GM23338 (cell line): ENCODE results near the gene KAT2B. TPM values are rescaled to one million over a fixed set of nuclear protein-coding genes. Genes with fewer than 3 reads are reported as not detected.

ENCODE experiments used
- ATAC-seq: fragments of 200-7000 bp; cut with Tn5 transposase; 3 replicates; pipeline ENCODE4 v1.9.1; 2020
- DNase-seq: peaks from one replicate; pipeline ENCODE4 v3.0.0-alpha.2; 2015; ENCODE audit warnings: low spot score
- H2AFZ ChIP-seq: fragments of 200-600 bp; sonication (generic); 2 replicates; pipeline ENCODE4 v1.8.0; 2016; ENCODE audit warnings: antibody characterized with exemption, mild to moderate bottlenecking, moderate library complexity
- H3F3A ChIP-seq: fragments of 200-600 bp; sonication (generic); replicated peaks from 2 replicates; pipeline ENCODE4 v1.8.0; 2017; ENCODE audit warnings: antibody characterized with exemption, mixed run types, low read depth
- H3K27ac ChIP-seq: fragments of 200-600 bp; sonication (generic); 2 replicates; pipeline ENCODE4 v1.6.1; 2016; ENCODE audit warnings: low read depth
- H3K27me3 ChIP-seq: fragments of 200-600 bp; sonication (generic); 2 replicates; pipeline ENCODE4 v1.8.0; 2016; ENCODE audit warnings: mild to moderate bottlenecking, mixed run types, moderate library complexity; ENCODE audit not compliant: insufficient read depth
- H3K36me3 ChIP-seq: fragments of 200-600 bp; sonication (generic); 2 replicates; pipeline ENCODE4 v1.8.0; 2016; ENCODE audit warnings: mild to moderate bottlenecking; ENCODE audit not compliant: insufficient read depth
- H3K4me1 ChIP-seq: fragments of 200-600 bp; sonication (generic); 2 replicates; pipeline ENCODE4 v1.8.0; 2016; ENCODE audit warnings: mild to moderate bottlenecking, moderate library complexity; ENCODE audit not compliant: insufficient read depth
- H3K4me2 ChIP-seq: fragments of 200-600 bp; sonication (generic); 2 replicates; pipeline ENCODE4 v1.7.1; 2017; ENCODE audit warnings: mixed run types
- H3K4me3 ChIP-seq: fragments of 200-600 bp; sonication (generic); 2 replicates; pipeline ENCODE4 v1.6.1; 2016; ENCODE audit warnings: mixed run types
- H3K79me2 ChIP-seq: fragments of 200-600 bp; sonication (generic); replicated peaks from 2 replicates; pipeline ENCODE4 v1.8.0; 2017; ENCODE audit warnings: mild to moderate bottlenecking; ENCODE audit not compliant: insufficient read depth
- H3K9me2 ChIP-seq: fragments of 200-600 bp; sonication (generic); 2 replicates; pipeline ENCODE4 v1.8.0; 2017; ENCODE audit not compliant: insufficient read depth
- H4K20me1 ChIP-seq: fragments of 200-600 bp; sonication (generic); replicated peaks from 2 replicates; pipeline ENCODE4 v1.8.0; 2017; ENCODE audit warnings: mild to moderate bottlenecking; ENCODE audit not compliant: insufficient read depth
- H3K27ac Mint-ChIP-seq: 2 replicates; pipeline ENCODE4 v1.8.0; 2020; ENCODE audit warnings: inconsistent platforms, mild to moderate bottlenecking, moderate library complexity, mixed read lengths
- H3K27me3 Mint-ChIP-seq: 3 replicates; pipeline ENCODE4 v1.8.0; 2022; ENCODE audit warnings: low read depth, mild to moderate bottlenecking, moderate library complexity, mixed read lengths, inconsistent platforms; ENCODE audit not compliant: insufficient read depth, poor library complexity
- H3K36me3 Mint-ChIP-seq: 3 replicates; pipeline ENCODE4 v1.8.0; 2021; ENCODE audit warnings: low read depth, mild to moderate bottlenecking, inconsistent platforms, moderate library complexity, mixed read lengths
- H3K4me1 Mint-ChIP-seq: 3 replicates; pipeline ENCODE4 v1.8.0; 2020; ENCODE audit warnings: mild to moderate bottlenecking, inconsistent platforms, mixed read lengths
- H3K4me3 Mint-ChIP-seq: 3 replicates; pipeline ENCODE4 v1.8.0; 2021; ENCODE audit warnings: moderate library complexity, mild to moderate bottlenecking, inconsistent platforms, mixed read lengths
- H3K9me3 Mint-ChIP-seq: 3 replicates; pipeline ENCODE4 v1.8.0; 2020; ENCODE audit warnings: moderate library complexity, mild to moderate bottlenecking, inconsistent platforms, mixed read lengths
- CREB1 ChIP-seq: fragments of 250-450 bp; sonication (Bioruptor Pico); IDR thresholded peaks from 2 replicates; pipeline ENCODE4 v1.5.0; 2020; ENCODE audit warnings: low read depth, mild to moderate bottlenecking, moderate library complexity
- ETS1 ChIP-seq: IDR thresholded peaks from 2 replicates; pipeline ENCODE4 v1.6.1; 2016; ENCODE audit warnings: antibody characterized with exemption
- EZH2 ChIP-seq: fragments of 200-600 bp; sonication (generic); IDR thresholded peaks from one replicate; pipeline ENCODE4 v1.8.0; 2017; ENCODE audit warnings: antibody characterized with exemption, mild to moderate bottlenecking, low read depth; ENCODE audit not compliant: unreplicated experiment
- EZH2phosphoT487 ChIP-seq: fragments of 200-600 bp; sonication (generic); IDR thresholded peaks from one replicate; pipeline ENCODE4 v1.8.1; 2018; ENCODE audit warnings: antibody characterized with exemption; ENCODE audit not compliant: unreplicated experiment
- JUNB ChIP-seq: IDR thresholded peaks from one replicate; pipeline ENCODE4 v1.6.1; 2016; ENCODE audit warnings: antibody characterized with exemption; ENCODE audit not compliant: unreplicated experiment
- NANOG ChIP-seq: IDR thresholded peaks from 2 replicates; pipeline ENCODE4 v1.6.1; 2016; ENCODE audit warnings: antibody characterized with exemption, borderline replicate concordance
- POLR2AphosphoS5 ChIP-seq: IDR thresholded peaks from 2 replicates; pipeline ENCODE4 v1.6.1; 2016; ENCODE audit warnings: antibody characterized with exemption, low read depth
- STAT1 ChIP-seq: IDR thresholded peaks from one replicate; pipeline ENCODE4 v1.6.1; 2016; ENCODE audit warnings: antibody characterized with exemption; ENCODE audit not compliant: unreplicated experiment
- ZNF114 ChIP-seq: fragments of 250-450 bp; sonication (Bioruptor Pico); IDR thresholded peaks from 2 replicates; pipeline ENCODE4 v1.5.0; 2020; ENCODE audit warnings: mild to moderate bottlenecking, moderate library complexity
- ZNF331 ChIP-seq: fragments of 250-450 bp; sonication (Bioruptor Pico); IDR thresholded peaks from 2 replicates; pipeline ENCODE4 v1.5.0; 2020; ENCODE audit warnings: low read depth, mild to moderate bottlenecking, moderate library complexity
- ZNF462 ChIP-seq: fragments of 250-450 bp; sonication (Bioruptor Pico); IDR thresholded peaks from 2 replicates; pipeline ENCODE4 v1.5.0; 2020; ENCODE audit warnings: mild to moderate bottlenecking, moderate library complexity
- polyA plus RNA-seq: library from polyadenylated mRNA; unstranded; fragments of >200 nt; fragmentation: Nextera tagmentation; extraction: Ambion mirVana; gene quantifications from 2 replicates; pipeline ENCODE4 v1.2.1, GENCODE V29; 2016
- total RNA-seq: library from RNA; depleted of rRNA; stranded (reverse); fragments of >200 nt; shearing (Covaris generic); gene quantifications from 2 replicates; pipeline ENCODE4 v1.2.3, GENCODE V29; 2014
- TF ChIP-seq, protein P1 (sequence below): IDR thresholded peaks from one replicate; pipeline ENCODE4 v1.6.1; 2018; ENCODE audit warnings: antibody characterized with exemption; ENCODE audit not compliant: unreplicated experiment
- TF ChIP-seq, protein P2 (sequence below), 2 experiments: fragments of 200-600 bp in 1 of 2; sonication (generic) in 1 of 2; conservative IDR thresholded peaks; 2 replicates each; pipeline versions ENCODE4 v1.5.1 to v1.6.1; 2016 to 2017; ENCODE audit warnings: antibody characterized with exemption in 2 of 2, low read depth in 2 of 2, mild to moderate bottlenecking in 2 of 2, moderate library complexity in 1 of 2

KAT2B gene
- total and polyA plus RNA-seq, 2 experiments from 2014 or later = 1.3 to 4.4 TPM

- H3K4me3 Mint-ChIP-seq = no peak overlapping the region
- Histone ChIP-seq H3K9me2 (no peaks in the 10 kb centered on the region), H3K27ac (no peak overlapping the region), H2AFZ (no peak overlapping the region), H3K27me3 (no peaks in the 10 kb centered on the region), H4K20me1 (no peaks in the 10 kb centered on the region), H3K4me1 (0 out of 2 replicates have a peak, but pooled peaks cover 2% of the 10 kb centered on the region), H3K79me2 (no peaks in the 10 kb centered on the region), H3K36me3 (no peaks in the 10 kb centered on the region), H3K4me3 (no peak overlapping the region), H3K4me2 (no peak overlapping the region), H3F3A (no peaks in the 10 kb centered on the region)
- H3K27ac Mint-ChIP-seq = no peak overlapping the region
- no peaks in the 10 kb centered on the region for H3K9me3 Mint-ChIP-seq
- ATAC-seq = no peak
- H3K27me3 Mint-ChIP-seq = no peaks in the 10 kb centered on the region
- H3K36me3 Mint-ChIP-seq = no peaks in the 10 kb centered on the region
- TF ChIP-seq CREB1 (CRISPR knock-in tag) = no peak
- TF ChIP-seq ZNF462 (CRISPR knock-in tag) = no peak
- TF ChIP-seq ETS1 = no peak
- TF ChIP-seq POLR2AphosphoS5 = no peak
- TF ChIP-seq, protein P1, sequence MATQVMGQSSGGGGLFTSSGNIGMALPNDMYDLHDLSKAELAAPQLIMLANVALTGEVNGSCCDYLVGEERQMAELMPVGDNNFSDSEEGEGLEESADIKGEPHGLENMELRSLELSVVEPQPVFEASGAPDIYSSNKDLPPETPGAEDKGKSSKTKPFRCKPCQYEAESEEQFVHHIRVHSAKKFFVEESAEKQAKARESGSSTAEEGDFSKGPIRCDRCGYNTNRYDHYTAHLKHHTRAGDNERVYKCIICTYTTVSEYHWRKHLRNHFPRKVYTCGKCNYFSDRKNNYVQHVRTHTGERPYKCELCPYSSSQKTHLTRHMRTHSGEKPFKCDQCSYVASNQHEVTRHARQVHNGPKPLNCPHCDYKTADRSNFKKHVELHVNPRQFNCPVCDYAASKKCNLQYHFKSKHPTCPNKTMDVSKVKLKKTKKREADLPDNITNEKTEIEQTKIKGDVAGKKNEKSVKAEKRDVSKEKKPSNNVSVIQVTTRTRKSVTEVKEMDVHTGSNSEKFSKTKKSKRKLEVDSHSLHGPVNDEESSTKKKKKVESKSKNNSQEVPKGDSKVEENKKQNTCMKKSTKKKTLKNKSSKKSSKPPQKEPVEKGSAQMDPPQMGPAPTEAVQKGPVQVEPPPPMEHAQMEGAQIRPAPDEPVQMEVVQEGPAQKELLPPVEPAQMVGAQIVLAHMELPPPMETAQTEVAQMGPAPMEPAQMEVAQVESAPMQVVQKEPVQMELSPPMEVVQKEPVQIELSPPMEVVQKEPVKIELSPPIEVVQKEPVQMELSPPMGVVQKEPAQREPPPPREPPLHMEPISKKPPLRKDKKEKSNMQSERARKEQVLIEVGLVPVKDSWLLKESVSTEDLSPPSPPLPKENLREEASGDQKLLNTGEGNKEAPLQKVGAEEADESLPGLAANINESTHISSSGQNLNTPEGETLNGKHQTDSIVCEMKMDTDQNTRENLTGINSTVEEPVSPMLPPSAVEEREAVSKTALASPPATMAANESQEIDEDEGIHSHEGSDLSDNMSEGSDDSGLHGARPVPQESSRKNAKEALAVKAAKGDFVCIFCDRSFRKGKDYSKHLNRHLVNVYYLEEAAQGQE = no peak
- TF ChIP-seq ZNF331 (CRISPR knock-in tag) = no peak
- TF ChIP-seq JUNB = no peak
- TF ChIP-seq ZNF114 (CRISPR knock-in tag) = no peak
- no peak for TF ChIP-seq EZH2phosphoT487
- TF ChIP-seq, protein P2, sequence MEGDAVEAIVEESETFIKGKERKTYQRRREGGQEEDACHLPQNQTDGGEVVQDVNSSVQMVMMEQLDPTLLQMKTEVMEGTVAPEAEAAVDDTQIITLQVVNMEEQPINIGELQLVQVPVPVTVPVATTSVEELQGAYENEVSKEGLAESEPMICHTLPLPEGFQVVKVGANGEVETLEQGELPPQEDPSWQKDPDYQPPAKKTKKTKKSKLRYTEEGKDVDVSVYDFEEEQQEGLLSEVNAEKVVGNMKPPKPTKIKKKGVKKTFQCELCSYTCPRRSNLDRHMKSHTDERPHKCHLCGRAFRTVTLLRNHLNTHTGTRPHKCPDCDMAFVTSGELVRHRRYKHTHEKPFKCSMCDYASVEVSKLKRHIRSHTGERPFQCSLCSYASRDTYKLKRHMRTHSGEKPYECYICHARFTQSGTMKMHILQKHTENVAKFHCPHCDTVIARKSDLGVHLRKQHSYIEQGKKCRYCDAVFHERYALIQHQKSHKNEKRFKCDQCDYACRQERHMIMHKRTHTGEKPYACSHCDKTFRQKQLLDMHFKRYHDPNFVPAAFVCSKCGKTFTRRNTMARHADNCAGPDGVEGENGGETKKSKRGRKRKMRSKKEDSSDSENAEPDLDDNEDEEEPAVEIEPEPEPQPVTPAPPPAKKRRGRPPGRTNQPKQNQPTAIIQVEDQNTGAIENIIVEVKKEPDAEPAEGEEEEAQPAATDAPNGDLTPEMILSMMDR (conservative IDR thresholded peaks at IDR 0.05; ENCODE audit: low read depth in 2 of 2) = no peak
- no peak for TF ChIP-seq NANOG
- TF ChIP-seq STAT1 = no peak
- no peak for TF ChIP-seq EZH2
- peaks cover 13% of the 10 kb centered on the region; the same call in 2 of the 3 replicates for H3K4me1 Mint-ChIP-seq
- DNase-seq = no peak
Observed at GRCh38 chr3:20108869-20109268, 68.6 kb downstream of the KAT2B start.
